BLaER1 treated with 17β-estradiol and CSF1 and Interleukin-3, amounts not matched to agents 10 nM and 100 nM (cell line): ENCODE measurements around the gene WFDC10A.

ENCODE experiments used
- H3K27ac ChIP-seq, 11 experiments: shearing (Covaris generic); formaldehyde crosslinking; 2 replicates each; pipeline ENCODE4 v1.8.1; 2022
- H3K27me3 ChIP-seq, 11 experiments: shearing (Covaris generic); formaldehyde crosslinking; 2 replicates each; pipeline ENCODE4 v1.8.1; 2022
- H3K36me3 ChIP-seq, 11 experiments: shearing (Covaris generic); formaldehyde crosslinking; 2 replicates each; pipeline ENCODE4 v1.8.1; 2022
- H3K4me1 ChIP-seq, 10 experiments: shearing (Covaris generic); formaldehyde crosslinking; 2 replicates each; pipeline ENCODE4 v1.8.1; 2022
- H3K4me2 ChIP-seq, 11 experiments: shearing (Covaris generic); formaldehyde crosslinking; 2 replicates each; pipeline ENCODE4 v1.8.1; 2022
- H3K4me3 ChIP-seq, 10 experiments: shearing (Covaris generic); formaldehyde crosslinking; 2 replicates each; pipeline ENCODE4 v1.8.1; 2022
- H3K9ac ChIP-seq, 11 experiments: shearing (Covaris generic); formaldehyde crosslinking; 2 replicates each; pipeline ENCODE4 v1.8.1; 2022
- H3K9me3 ChIP-seq, 11 experiments: shearing (Covaris generic); formaldehyde crosslinking; replicated peaks in 1 of 11; 2 replicates each; pipeline ENCODE4 v1.8.1; 2022
- H4K20me1 ChIP-seq, 11 experiments: shearing (Covaris generic); formaldehyde crosslinking; 2 replicates each; pipeline ENCODE4 v1.8.1; 2022
- Cebpa-rat ChIP-seq, 11 experiments: shearing (Covaris generic); IDR thresholded peaks; 2 replicates each; pipeline ENCODE4 v1.8.1; 2022

WFDC10A gene

GRCh38 chr20:45595235-45595634 lies 34.3 kb upstream of the WFDC10A start:
- Histone ChIP-seq H3K4me1 (peaks cover 0 to 8% (median 2%) of the 10 kb centered on the region in 10 experiments; a peak in 8 of 20 replicates), H3K4me2 (no peak overlapping the region), H3K9me3 (no peaks in the 10 kb centered on the region), H4K20me1 (no peaks in the 10 kb centered on the region), H3K36me3 (no peaks in the 10 kb centered on the region), H3K4me3 (no peak overlapping the region), H3K9ac (no peak overlapping the region), H3K27ac (no peak overlapping the region), H3K27me3 (no peaks in the 10 kb centered on the region)
- no peak for TF ChIP-seq Cebpa-rat (IDR thresholded peaks at IDR 0.05)

GRCh38 chr20:45607810-45608209 lies 21.7 kb upstream of the WFDC10A start:
- TF ChIP-seq Cebpa-rat (IDR thresholded peaks at IDR 0.05): no peak
- Histone ChIP-seq H4K20me1 (no peaks in the 10 kb centered on the region), H3K36me3 (no peaks in the 10 kb centered on the region; a peak in 1 of 22 replicates), H3K27ac (no peak overlapping the region), H3K27me3 (no peaks in the 10 kb centered on the region), H3K4me1 (peaks cover 0 to 32% (median 15%) of the 10 kb centered on the region in 10 experiments; a peak in 17 of 20 replicates), H3K4me3 (no peak overlapping the region), H3K9ac (no peak overlapping the region), H3K9me3 (peaks cover 30 to 48% (median 40%) of the 10 kb centered on the region in 11 experiments), H3K4me2 (no peak overlapping the region)

GRCh38 chr20:45611054-45611453 lies 18.5 kb upstream of the WFDC10A start:
- H4K20me1 ChIP-seq: no peaks in the 10 kb centered on the region
- peak overlapping the region in 10 of 11 experiments; percentile 24 to 76 (median 50); a peak in 19 of 22 replicates for H3K4me2 ChIP-seq
- peaks cover 22 to 36% (median 26%) of the 10 kb centered on the region in 11 experiments for H3K9me3 ChIP-seq
- no peaks in the 10 kb centered on the region; a peak in 1 of 22 replicates for H3K36me3 ChIP-seq
- peaks cover 0 to 35% (median 15%) of the 10 kb centered on the region in 10 experiments; a peak in 17 of 20 replicates for H3K4me1 ChIP-seq
- TF ChIP-seq Cebpa-rat (IDR thresholded peaks at IDR 0.05): no peak
- H3K4me3 ChIP-seq: no peak overlapping the region
- H3K9ac ChIP-seq: no peak overlapping the region; a peak in 1 of 22 replicates
- no peaks in the 10 kb centered on the region for H3K27me3 ChIP-seq
- H3K27ac ChIP-seq: peak overlapping the region in 5 of 11 experiments; percentile 29 to 59 (median 41); a peak in 11 of 22 replicates

GRCh38 chr20:45612314-45612713 lies 17.2 kb upstream of the WFDC10A start:
- peaks cover 11 to 23% (median 14%) of the 10 kb centered on the region in 11 experiments for H3K9me3 ChIP-seq
- no peak overlapping the region for H3K27ac ChIP-seq
- no peak overlapping the region for H3K9ac ChIP-seq
- no peaks in the 10 kb centered on the region for H4K20me1 ChIP-seq
- peaks cover 0 to 35% (median 14%) of the 10 kb centered on the region in 10 experiments; a peak in 17 of 20 replicates for H3K4me1 ChIP-seq
- H3K4me2 ChIP-seq: peak overlapping the region in 4 of 11 experiments; percentile 62 to 76 (median 65); a peak in 6 of 22 replicates
- H3K27me3 ChIP-seq: no peaks in the 10 kb centered on the region
- no peak for TF ChIP-seq Cebpa-rat (IDR thresholded peaks at IDR 0.05)
- H3K4me3 ChIP-seq: no peak overlapping the region
- H3K36me3 ChIP-seq: no peaks in the 10 kb centered on the region; a peak in 1 of 22 replicates

- no peaks in the 10 kb centered on the region for H3K27me3 ChIP-seq
- TF ChIP-seq Cebpa-rat (IDR thresholded peaks at IDR 0.05): no peak
- no peaks in the 10 kb centered on the region for H3K36me3 ChIP-seq
- no peak overlapping the region for H3K27ac ChIP-seq
- H3K9ac ChIP-seq: no peak overlapping the region
- H4K20me1 ChIP-seq: no peaks in the 10 kb centered on the region
- peaks cover 0 to 6% (median 0%) of the 10 kb centered on the region in 10 experiments; a peak in 6 of 20 replicates for H3K4me1 ChIP-seq
- no peak overlapping the region for H3K4me2 ChIP-seq
- H3K4me3 ChIP-seq: no peak overlapping the region
- peaks cover 0 to 11% (median 5%) of the 10 kb centered on the region in 11 experiments; a peak in 11 of 22 replicates for H3K9me3 ChIP-seq
Observed at GRCh38 chr20:45617591-45617990, 11.9 kb upstream of the WFDC10A start.

- Histone ChIP-seq H3K27ac (no peak overlapping the region), H3K36me3 (no peaks in the 10 kb centered on the region), H3K9ac (no peak overlapping the region), H3K9me3 (peaks cover 12 to 31% (median 25%) of the 10 kb centered on the region in 11 experiments), H4K20me1 (no peaks in the 10 kb centered on the region), H3K27me3 (no peaks in the 10 kb centered on the region), H3K4me1 (no peaks in the 10 kb centered on the region; a peak in 1 of 20 replicates), H3K4me2 (no peak overlapping the region), H3K4me3 (no peak overlapping the region)
- no peak for TF ChIP-seq Cebpa-rat (IDR thresholded peaks at IDR 0.05)
Observed at GRCh38 chr20:45621593-45621992, 7.9 kb upstream of the WFDC10A start.

- Histone ChIP-seq H3K9ac (no peak overlapping the region), H3K36me3 (no peaks in the 10 kb centered on the region), H4K20me1 (no peaks in the 10 kb centered on the region), H3K27me3 (no peaks in the 10 kb centered on the region), H3K4me3 (no peak overlapping the region), H3K27ac (no peak overlapping the region), H3K4me2 (no peak overlapping the region), H3K4me1 (peaks cover 0 to 9% (median 7%) of the 10 kb centered on the region in 10 experiments; a peak in 10 of 20 replicates), H3K9me3 (peaks cover 12 to 24% (median 21%) of the 10 kb centered on the region in 11 experiments)
- TF ChIP-seq Cebpa-rat (IDR thresholded peaks at IDR 0.05): no peak
Observed at GRCh38 chr20:45626540-45626939, 3.0 kb upstream of the WFDC10A start.

GRCh38 chr20:45630371-45630770 lies 832 bp downstream of the WFDC10A start:
- Histone ChIP-seq H3K4me3 (no peak overlapping the region), H3K9me3 (peaks cover 2 to 9% (median 7%) of the 10 kb centered on the region in 11 experiments; a peak in 18 of 22 replicates), H3K9ac (no peak overlapping the region), H3K27me3 (no peaks in the 10 kb centered on the region), H3K27ac (no peak overlapping the region), H3K4me1 (peaks cover 0 to 11% (median 8%) of the 10 kb centered on the region in 10 experiments; a peak in 10 of 20 replicates), H3K4me2 (no peak overlapping the region), H3K36me3 (no peaks in the 10 kb centered on the region), H4K20me1 (no peaks in the 10 kb centered on the region)
- TF ChIP-seq Cebpa-rat (IDR thresholded peaks at IDR 0.05): no peak

- peak within 1 kb of the TSS in 7 of 11 experiments; percentile 9 to 58 (median 34); a peak in 11 of 22 replicates for H3K4me2 ChIP-seq
- H3K9me3 ChIP-seq: peaks cover 0 to 1% (median 0%) of the 10 kb centered on the region in 11 experiments; a peak in 3 of 22 replicates
- no peak within 1 kb of the TSS for H3K4me3 ChIP-seq
- H3K27ac ChIP-seq: no peak within 1 kb of the TSS
- no peaks in the 10 kb centered on the region for H4K20me1 ChIP-seq
- no peaks in the 10 kb centered on the region for H3K27me3 ChIP-seq
- no peak for TF ChIP-seq Cebpa-rat (IDR thresholded peaks at IDR 0.05)
- no peaks in the 10 kb centered on the region for H3K36me3 ChIP-seq
- peaks cover 0 to 11% (median 8%) of the 10 kb centered on the region in 10 experiments; a peak in 10 of 20 replicates for H3K4me1 ChIP-seq
- H3K9ac ChIP-seq: no peak within 1 kb of the TSS
Observed at GRCh38 chr20:45631184-45631583, 1.6 kb downstream of the WFDC10A start, which contains the start of gene WFDC9. Gene WFDC9, minus strand, starts transcription at chr20:45631284. Its CDS starts 21,103 bp downstream, at chr20:45610181.
